Stomach smooth muscle (tissue), 2 donors: ENCODE results near the gene CCNA1.
A peak's percentile ranks its signal among the peaks of the same experiment; 100 is the strongest.

Source experiments
- H3K27ac ChIP-seq: one replicate; pipeline ENCODE4 v1.7.0; 2013; ENCODE audit warnings: mild to moderate bottlenecking, low read length, inconsistent platforms
- H3K27me3 ChIP-seq, 2 donors: one replicate each; pipeline ENCODE4 v1.7.0; 2013; ENCODE audit warnings: low read length in 2 of 2; ENCODE audit not compliant: insufficient read depth in 2 of 2, control insufficient read depth in 1 of 2
- H3K36me3 ChIP-seq, 2 donors: one replicate each; pipeline ENCODE4 v1.7.0; 2013; ENCODE audit warnings: low read length in 2 of 2; ENCODE audit not compliant: control insufficient read depth in 2 of 2, insufficient read depth in 2 of 2
- H3K4me1 ChIP-seq: one replicate; pipeline ENCODE4 v1.7.0; 2013; ENCODE audit warnings: low read length; ENCODE audit not compliant: control insufficient read depth, insufficient read depth
- H3K4me3 ChIP-seq, 2 donors: one replicate each; pipeline ENCODE4 v1.7.0; 2013; ENCODE audit warnings: low read length in 2 of 2
- H3K9ac ChIP-seq, 2 donors: one replicate each; pipeline ENCODE4 v1.7.0; 2013; ENCODE audit warnings: low read length in 2 of 2, mild to moderate bottlenecking in 1 of 2
- H3K9me3 ChIP-seq, 2 donors: one replicate each; pipeline ENCODE4 v1.7.0; 2013; ENCODE audit warnings: low read length in 2 of 2; ENCODE audit not compliant: control insufficient read depth in 2 of 2
- donor health status: healthy.
- donor health status: Pancreatic carcinoma.

CCNA1 gene

DNA sequence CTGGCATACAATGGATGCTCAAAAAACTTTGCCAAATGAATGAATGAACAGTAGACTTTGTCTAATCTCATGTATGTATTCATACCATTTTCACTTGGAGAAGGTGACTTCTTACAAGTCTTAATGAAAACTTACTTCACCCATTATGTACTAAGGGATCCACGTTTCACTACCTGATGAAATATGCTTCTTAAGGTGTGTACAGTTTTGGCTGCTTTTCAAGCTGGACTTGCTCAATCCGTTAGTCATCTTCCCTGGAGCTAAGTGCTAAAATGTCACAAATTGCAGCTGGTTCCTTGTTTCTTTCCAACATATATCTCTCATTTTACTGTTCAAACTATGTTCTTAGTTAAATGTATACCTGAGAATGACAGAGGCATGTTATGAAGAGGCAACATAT is 4.2 kb upstream of the CCNA1 start:
- no peak overlapping the region for H3K27ac ChIP-seq

DNA sequence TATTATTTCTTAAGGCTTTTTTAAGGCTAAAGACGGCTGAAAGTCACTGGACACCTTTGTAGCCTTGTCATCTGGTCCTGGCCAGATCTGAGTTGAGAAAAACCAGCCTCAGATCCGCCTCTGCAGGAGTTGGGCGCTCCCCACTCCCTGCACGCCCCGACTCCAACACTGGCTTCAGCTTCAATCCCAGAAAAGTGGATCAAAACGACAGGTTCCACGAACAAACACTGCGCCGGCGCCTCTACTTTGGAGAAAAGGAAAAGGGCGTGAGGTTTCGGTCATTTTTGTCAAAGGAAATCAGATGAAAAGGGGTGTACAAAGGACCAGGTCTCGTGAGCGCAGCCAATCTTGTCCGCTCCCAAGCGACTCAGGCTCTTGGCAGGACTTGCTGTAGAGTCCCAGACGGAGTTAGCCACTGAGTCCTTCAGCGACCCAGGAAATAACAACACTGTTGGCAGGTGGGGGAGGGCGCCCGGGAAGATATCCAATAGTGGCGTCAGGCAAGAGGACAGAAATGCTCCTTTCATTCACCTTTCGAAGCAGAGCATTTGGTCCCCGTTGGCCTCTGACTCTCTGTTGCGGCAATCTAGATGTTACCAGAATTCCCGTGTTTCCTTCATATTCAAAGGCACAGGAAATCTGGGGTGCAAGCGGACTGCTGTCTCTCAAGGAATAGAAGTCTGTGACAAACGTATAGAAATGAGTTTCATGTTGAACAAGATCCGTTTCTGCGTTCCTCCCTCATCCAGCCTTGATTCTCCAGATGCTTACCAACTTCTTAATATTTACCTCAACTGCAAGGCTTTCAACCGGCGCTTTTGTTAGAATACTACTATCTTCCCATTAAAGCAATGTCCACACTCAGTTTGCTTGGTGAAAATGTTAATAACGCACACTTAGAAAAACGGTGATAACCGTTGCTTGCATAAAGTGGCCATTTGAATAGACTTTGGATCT is 1.8 kb upstream of the CCNA1 start:
- peaks cover 22% of the 10 kb centered on the region for H3K4me1 ChIP-seq
- no peak overlapping the region for H3K9ac ChIP-seq
- peak overlapping the region; percentile 2 to 31 for H3K4me3 ChIP-seq
- H3K27me3 ChIP-seq, result peaks cover 16 to 40% of the 10 kb centered on the region in 2 donors
- H3K9me3 ChIP-seq, result no peaks in the 10 kb centered on the region
- H3K27ac ChIP-seq, result no peak overlapping the region
- H3K36me3 ChIP-seq, result no peaks in the 10 kb centered on the region

More for the DNA sequence above, 4.2 kb upstream of the CCNA1 start:
- Histone ChIP-seq H3K9ac (no peak overlapping the region), H3K36me3 (no peaks in the 10 kb centered on the region), H3K4me3 (no peak overlapping the region), H3K9me3 (no peaks in the 10 kb centered on the region), H3K4me1 (peaks cover 22% of the 10 kb centered on the region), H3K27me3 (peaks cover 16 to 40% of the 10 kb centered on the region in 2 donors)

DNA sequence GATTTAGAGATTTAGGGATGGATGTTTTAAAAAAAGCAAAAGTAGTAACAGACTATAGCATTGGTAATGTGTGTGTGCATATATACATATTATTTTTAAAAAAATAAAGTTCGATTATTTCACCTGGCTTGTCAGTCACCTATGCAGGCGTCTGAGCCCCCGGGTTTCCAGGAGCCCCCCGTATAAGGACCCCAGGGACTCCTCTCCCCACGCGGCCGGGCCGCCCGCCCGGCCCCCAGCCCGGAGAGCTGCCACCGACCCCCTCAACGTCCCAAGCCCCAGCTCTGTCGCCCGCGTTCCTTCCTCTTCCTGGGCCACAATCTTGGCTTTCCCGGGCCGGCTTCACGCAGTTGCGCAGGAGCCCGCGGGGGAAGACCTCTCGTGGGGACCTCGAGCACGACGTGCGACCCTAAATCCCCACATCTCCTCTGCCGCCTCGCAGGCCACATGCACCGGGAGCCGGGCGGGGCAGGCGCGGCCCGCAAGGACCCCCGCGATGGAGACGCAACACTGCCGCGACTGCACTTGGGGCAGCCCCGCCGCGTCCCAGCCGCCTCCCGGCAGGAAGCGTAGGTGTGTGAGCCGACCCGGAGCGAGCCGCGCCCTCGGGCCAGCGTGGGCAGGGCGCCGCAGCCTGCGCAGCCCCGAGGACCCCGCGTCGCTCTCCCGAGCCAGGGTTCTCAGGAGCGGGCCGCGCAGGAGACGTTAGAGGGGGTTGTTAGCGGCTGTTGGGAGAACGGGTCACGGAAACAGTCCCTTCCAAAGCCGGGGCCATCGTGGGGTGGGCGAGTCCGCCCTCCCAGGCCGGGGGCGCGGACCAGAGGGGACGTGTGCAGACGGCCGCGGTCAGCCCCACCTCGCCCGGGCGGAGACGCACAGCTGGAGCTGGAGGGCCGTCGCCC is 840 bp upstream of the CCNA1 start:
- peaks cover 22% of the 10 kb centered on the region for H3K4me1 ChIP-seq
- no peak overlapping the region for H3K9ac ChIP-seq
- H3K27me3 ChIP-seq, result peaks cover 16 to 40% of the 10 kb centered on the region in 2 donors
- H3K9me3 ChIP-seq, result no peaks in the 10 kb centered on the region
- no peaks in the 10 kb centered on the region for H3K36me3 ChIP-seq
- H3K4me3 ChIP-seq, result peak overlapping the region; percentile 54 to 72
- no peak overlapping the region for H3K27ac ChIP-seq

DNA sequence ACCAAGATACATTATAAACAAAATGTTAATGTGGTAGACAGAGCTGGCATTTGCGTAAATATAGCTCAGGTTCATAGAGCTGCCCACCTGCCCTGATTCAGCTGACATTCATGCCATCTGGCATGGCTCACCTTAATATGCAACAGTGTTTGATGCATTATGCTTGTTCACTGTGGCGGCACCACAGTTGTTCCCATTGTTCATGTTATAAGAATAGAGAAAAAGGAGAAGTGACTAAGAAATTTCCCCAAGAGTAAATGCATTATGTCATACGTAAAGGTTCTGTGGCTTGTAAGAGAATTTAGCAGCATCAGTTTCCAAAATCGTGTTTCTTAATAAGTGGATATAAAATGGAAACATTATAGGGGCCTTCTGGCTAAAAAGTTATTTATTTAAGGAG is 4.5 kb downstream of the CCNA1 start:
- Histone ChIP-seq H3K27ac (no peak overlapping the region), H3K4me1 (peaks cover 8% of the 10 kb centered on the region), H3K36me3 (no peaks in the 10 kb centered on the region), H3K9me3 (no peaks in the 10 kb centered on the region), H3K9ac (no peak overlapping the region), H3K27me3 (peaks cover 3 to 10% of the 10 kb centered on the region in 2 donors), H3K4me3 (no peak overlapping the region)

DNA sequence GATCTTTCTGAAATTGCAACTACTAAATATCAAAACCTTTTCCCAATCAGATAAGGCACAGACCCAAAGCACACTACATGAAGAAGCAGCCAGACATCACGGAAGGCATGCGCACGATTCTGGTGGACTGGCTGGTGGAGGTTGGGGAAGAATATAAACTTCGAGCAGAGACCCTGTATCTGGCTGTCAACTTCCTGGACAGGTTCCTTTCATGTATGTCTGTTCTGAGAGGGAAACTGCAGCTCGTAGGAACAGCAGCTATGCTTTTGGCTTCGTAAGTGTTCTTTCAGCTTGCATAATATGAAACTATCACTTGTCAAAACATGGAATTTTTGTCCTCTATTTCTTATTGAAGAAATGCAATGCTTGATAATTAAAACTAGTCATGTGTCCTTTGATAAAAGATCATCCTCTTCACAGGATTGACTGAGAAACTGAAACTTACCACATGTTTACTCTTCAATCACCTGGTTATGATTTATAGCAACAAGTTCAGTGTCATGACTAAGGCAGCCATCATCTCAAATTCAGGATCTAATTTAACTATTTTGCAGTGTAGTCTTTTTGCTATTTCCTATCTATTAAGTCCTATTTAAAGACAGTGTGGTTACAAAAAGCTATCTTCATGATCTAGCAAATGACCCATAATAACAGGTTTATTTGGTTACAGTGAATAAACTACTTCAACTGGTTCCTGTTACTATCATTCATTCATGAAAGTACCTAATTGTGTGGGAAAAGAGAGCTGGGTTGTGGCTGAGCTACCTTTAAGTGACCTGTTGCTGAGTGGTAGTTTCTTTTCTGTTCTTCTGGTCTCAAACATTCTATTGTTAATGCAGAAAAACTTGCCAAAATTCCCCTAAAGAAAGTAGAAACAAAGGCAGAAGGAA is 6.5 kb downstream of the CCNA1 start:
- Histone ChIP-seq H3K4me3 (no peak overlapping the region), H3K9ac (no peak overlapping the region), H3K27ac (no peak overlapping the region)

DNA sequence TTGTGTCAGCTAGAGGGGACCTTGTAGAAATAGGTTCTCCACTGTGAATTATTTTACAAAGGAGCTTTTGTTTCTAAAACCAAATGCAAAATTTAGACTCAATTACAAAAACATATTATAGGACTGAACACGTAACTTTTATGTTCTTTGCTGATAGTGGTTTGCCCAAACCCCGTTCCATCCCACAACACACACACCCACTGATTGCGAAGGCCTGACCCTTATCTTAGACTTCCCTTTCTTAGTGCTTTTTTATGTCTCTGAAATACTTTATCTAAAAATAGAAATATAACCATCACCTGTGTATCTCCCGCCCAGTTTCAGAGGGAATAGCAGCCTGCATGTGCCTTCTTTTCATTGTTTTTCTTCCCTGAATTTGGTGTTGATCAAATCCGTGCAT is 13.0 kb downstream of the CCNA1 start:
- no peak overlapping the region for H3K4me3 ChIP-seq
- no peak overlapping the region for H3K27ac ChIP-seq
- H3K27me3 ChIP-seq, result peaks cover 0 to 8% of the 10 kb centered on the region in 2 donors
- H3K4me1 ChIP-seq, result no peaks in the 10 kb centered on the region
- H3K9ac ChIP-seq, result no peak overlapping the region
- H3K36me3 ChIP-seq, result no peaks in the 10 kb centered on the region
- H3K9me3 ChIP-seq, result no peaks in the 10 kb centered on the region

More for the DNA sequence above, 6.5 kb downstream of the CCNA1 start:
- H3K4me1 ChIP-seq, result no peaks in the 10 kb centered on the region
- H3K27me3 ChIP-seq, result no peaks in the 10 kb centered on the region
- H3K9me3 ChIP-seq, result no peaks in the 10 kb centered on the region
- H3K36me3 ChIP-seq, result no peaks in the 10 kb centered on the region

DNA sequence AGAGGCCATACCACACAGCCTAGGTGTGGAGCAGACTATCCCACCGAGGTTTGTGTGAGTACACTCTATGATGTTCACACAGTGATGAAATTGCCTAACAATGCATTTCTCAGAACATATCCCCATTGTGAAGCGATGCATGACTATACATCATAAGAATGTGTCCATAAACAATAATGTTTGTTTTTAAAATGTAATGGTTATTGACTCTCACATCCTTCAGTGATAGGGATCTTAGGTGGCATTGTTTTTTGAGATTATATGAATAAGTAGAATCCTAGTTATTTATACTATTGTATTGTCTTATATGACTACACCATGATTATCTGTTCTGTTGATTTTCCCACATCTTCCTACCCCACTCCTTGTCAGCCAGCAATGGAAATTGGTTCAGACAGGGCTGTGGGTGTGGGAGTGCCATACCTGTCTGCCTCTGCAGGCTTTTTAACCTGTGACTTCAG is 13.6 kb downstream of the CCNA1 start:
- Histone ChIP-seq H3K36me3 (no peaks in the 10 kb centered on the region), H3K27me3 (peaks cover 0 to 9% of the 10 kb centered on the region in 2 donors), H3K4me1 (no peaks in the 10 kb centered on the region), H3K9ac (no peak overlapping the region), H3K4me3 (no peak overlapping the region), H3K9me3 (no peaks in the 10 kb centered on the region), H3K27ac (no peak overlapping the region)

DNA sequence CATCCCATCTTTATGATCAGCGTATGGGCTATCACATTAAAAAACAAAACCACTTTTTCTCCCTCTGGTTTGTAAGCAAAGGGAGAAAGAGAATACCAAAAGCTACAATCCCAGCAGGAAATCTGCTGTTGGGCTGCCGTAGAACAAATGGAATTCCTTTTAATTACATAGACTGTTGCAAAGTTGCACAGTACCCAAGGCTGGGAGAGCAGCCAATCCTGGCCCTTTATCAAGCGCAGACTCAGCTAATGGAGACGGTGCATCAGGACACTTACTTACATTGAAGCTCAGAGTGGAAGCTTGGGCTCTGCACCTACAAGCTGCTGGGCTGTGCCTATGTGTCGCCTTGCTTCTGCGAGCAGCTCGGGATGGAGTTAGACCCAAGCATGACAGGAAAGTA is 15.2 kb downstream of the CCNA1 start:
- Histone ChIP-seq H3K4me1 (no peaks in the 10 kb centered on the region), H3K36me3 (no peaks in the 10 kb centered on the region), H3K9ac (no peak overlapping the region), H3K27ac (no peak overlapping the region), H3K9me3 (no peaks in the 10 kb centered on the region), H3K27me3 (peaks cover 0 to 9% of the 10 kb centered on the region in 2 donors), H3K4me3 (no peak overlapping the region)

DNA sequence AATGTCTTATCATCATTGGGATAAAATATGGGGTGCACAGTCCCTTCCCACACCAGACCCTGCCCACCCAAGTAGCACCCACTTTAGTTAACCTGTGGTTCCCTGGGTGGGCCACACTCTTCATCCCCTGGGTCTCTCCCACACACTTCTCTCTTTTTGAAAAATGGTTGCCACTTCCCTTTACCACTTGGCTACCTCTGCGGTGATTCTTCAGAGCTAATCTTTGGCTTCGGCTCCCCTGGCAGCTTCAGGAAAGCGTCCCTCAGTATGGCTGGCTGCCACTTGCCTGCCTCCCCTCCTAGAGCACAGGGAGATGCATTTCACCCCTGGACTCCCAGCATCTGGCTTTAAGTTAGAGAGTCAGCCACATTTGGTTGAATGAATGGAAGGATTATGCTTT is 18.2 kb downstream of the CCNA1 start:
- peaks cover 0 to 9% of the 10 kb centered on the region in 2 donors for H3K27me3 ChIP-seq
- no peak overlapping the region for H3K9ac ChIP-seq

DNA sequence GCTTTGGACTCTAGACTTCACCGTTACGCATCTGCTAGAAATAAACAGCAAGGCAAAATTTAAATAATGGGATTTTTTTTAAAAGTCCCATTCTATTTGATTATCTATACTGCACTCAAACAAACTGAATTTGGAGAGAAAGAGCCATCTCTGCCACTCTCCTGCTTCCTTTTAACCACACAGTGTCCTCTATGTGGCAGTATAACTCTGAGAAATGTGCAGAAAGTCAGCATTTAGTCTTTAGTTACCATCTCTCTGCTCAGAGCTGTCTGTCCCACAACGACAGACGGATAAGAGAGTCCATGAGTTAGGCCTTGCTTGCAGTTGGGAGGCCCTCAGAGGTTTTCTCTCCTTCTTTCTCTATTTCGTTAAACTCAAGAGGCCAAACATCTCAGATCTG is 21.2 kb downstream of the CCNA1 start:
- no peak overlapping the region for H3K4me3 ChIP-seq
- no peaks in the 10 kb centered on the region for H3K36me3 ChIP-seq
- H3K27ac ChIP-seq, result no peak overlapping the region
- no peak overlapping the region for H3K9ac ChIP-seq
- no peaks in the 10 kb centered on the region for H3K4me1 ChIP-seq
- H3K9me3 ChIP-seq, result no peaks in the 10 kb centered on the region
- peaks cover 0 to 6% of the 10 kb centered on the region in 2 donors for H3K27me3 ChIP-seq

More for the DNA sequence above, 18.2 kb downstream of the CCNA1 start:
- H3K27ac ChIP-seq, result no peak overlapping the region
- no peak overlapping the region for H3K4me3 ChIP-seq
- H3K9me3 ChIP-seq, result no peaks in the 10 kb centered on the region
- H3K4me1 ChIP-seq, result no peaks in the 10 kb centered on the region
- H3K36me3 ChIP-seq, result no peaks in the 10 kb centered on the region
